H1 (cell line): Measurements from ENCODE around the gene PPFIBP2. TPM values are rescaled to one million over a fixed set of nuclear protein-coding genes. Genes with fewer than 3 reads are reported as not detected.

ENCODE experiments used
- ATF3 ChIP-seq: IDR thresholded peaks from 2 replicates; pipeline ENCODE4 v1.6.1; 2011; ENCODE audit warnings: low read depth, mild to moderate bottlenecking, low read length; ENCODE audit not compliant: insufficient read depth
- BRCA1 ChIP-seq: IDR thresholded peaks from 2 replicates; pipeline ENCODE4 v1.6.1; 2012; ENCODE audit warnings: low read depth, low read length, improper control_type of control experiment
- JUND ChIP-seq: IDR thresholded peaks from 2 replicates; pipeline ENCODE4 v1.6.1; 2011; ENCODE audit warnings: mild to moderate bottlenecking, improper control_type of control experiment, low read length
- polyA plus RNA-seq, 7 experiments: library from polyadenylated mRNA; depleted of rRNA in 3 of 7; stranded (reverse) in 5 of 7; unstranded in 2 of 7; fragments of >200 nt in 5 of 7; fragments of 200-250 nt in 2 of 7; gene quantifications; 1 replicate in 5 of 7; 2 replicates in 1 of 7; 4 replicates in 1 of 7; pipeline versions ENCODE4 v1.2.1 to v1.2.3, GENCODE V29; 2011 to 2013; ENCODE audit warnings: missing spikeins in 2 of 7, mixed read lengths in 2 of 7
- total RNA-seq: library from RNA; stranded (reverse); fragmentation: NEBNext Ultra II Directional; extraction: Animal tissue kit (Norgen Biotek cat#: 25700); gene quantifications from 2 replicates; pipeline ENCODE4 v1.2.1, GENCODE V29; 2021

PPFIBP2 gene
- total and polyA plus RNA-seq, 2 of the 8 experiments (the other 6 are each of a cell fraction or from before 2014, with no cell fraction given), result 5.5 to 9.8 TPM

DNA sequence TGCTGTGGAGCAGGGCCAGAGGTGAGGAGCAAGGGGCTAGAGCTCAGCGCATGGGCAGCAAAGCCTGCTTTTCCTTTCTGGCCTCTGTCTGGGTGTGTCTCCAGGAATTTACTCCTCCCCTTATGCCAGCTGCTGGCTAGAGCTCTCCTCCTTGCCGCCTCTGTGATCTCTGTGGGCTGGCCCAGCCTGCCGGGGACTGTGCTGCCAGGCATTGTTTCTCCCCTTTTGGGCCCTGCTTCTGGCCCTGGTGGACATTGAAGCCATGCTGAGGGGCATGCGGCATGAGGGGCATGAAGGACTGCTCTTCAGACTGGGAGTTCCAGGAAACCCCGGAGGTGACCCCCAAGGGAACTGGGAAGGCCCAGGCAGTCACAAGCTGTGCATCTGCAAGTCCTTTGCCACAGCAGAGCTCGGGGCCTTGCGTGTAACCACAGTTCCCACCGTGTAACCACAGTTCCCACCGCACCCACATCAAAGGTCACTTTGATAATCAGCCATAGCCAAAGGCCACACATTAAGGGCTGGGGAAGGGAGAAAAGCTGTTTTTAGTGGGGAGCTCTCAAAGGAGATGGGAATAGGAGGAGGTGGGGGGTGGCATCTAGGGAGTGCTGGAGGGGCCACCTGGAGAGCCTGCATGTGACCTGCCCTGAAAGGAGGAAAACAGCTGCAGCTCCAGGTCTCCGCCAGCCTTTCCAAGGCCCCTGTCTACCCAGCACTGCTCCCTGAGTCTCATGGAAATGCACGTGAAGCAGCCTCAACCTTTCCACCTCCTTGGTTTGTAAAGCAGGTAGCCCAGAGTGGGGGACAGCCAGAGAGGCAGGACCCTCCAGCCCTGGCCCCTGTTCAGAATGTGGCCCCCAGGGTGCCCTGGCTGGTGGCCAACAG, 62.3 kb downstream of the PPFIBP2 start (continued):
- TF ChIP-seq ATF3, result no peak
- no peak for TF ChIP-seq BRCA1
- no peak for TF ChIP-seq JUND
